Epithelial cell of proximal tubule (primary cell): ENCODE results near the gene C1QTNF6. TPM values are rescaled to one million over a fixed set of nuclear protein-coding genes. Genes with fewer than 3 reads are reported as not detected.

Experiments used
- DNase-seq: peaks from one replicate; pipeline ENCODE4 v3.0.0-alpha.2; 2011; ENCODE audit warnings: low read depth
- H3K4me3 ChIP-seq: 2 replicates; pipeline ENCODE4 v1.5.1; 2011; ENCODE audit warnings: low read depth, mild to moderate bottlenecking, low read length
- CTCF ChIP-seq: conservative IDR thresholded peaks from 2 replicates; pipeline ENCODE4 v1.5.1; 2012; ENCODE audit warnings: low read depth, mild to moderate bottlenecking, low read length
- total RNA-seq: library from RNA; depleted of rRNA; stranded (reverse); fragments of >200 nt; gene quantifications from 2 replicates; pipeline ENCODE4 v1.2.3, GENCODE V29; 2015

C1QTNF6 gene
- total RNA-seq, 1 donor from 2014 or later = 2.1 TPM

GRCh38 chr22:37141476-37141875 lies 46.6 kb downstream of the C1QTNF6 start:
- DNase-seq = no peak
- H3K4me3 ChIP-seq = no peak overlapping the region
- no peak for TF ChIP-seq CTCF

- TF ChIP-seq CTCF = no peak
- H3K4me3 ChIP-seq = no peak overlapping the region
- no peak for DNase-seq
Observed at GRCh38 chr22:37140686-37141323, 47.2 kb downstream of the C1QTNF6 start.

GRCh38 chr22:37139762-37140161 lies 48.3 kb downstream of the C1QTNF6 start:
- no peak for DNase-seq
- TF ChIP-seq CTCF = no peak
- no peak overlapping the region for H3K4me3 ChIP-seq

- TF ChIP-seq CTCF = no peak
Observed at GRCh38 chr22:37138849-37139561, 49.0 kb downstream of the C1QTNF6 start.

GRCh38 chr22:37137903-37138665 lies 50.0 kb downstream of the C1QTNF6 start:
- DNase-seq = no peak
- no peak overlapping the region for H3K4me3 ChIP-seq
- no peak for TF ChIP-seq CTCF

More at GRCh38 chr22:37138849-37139561, 49.0 kb downstream of the C1QTNF6 start:
- no peak for DNase-seq
- H3K4me3 ChIP-seq = no peak overlapping the region

- DNase-seq = no peak
Observed at GRCh38 chr22:37137131-37137530, 50.9 kb downstream of the C1QTNF6 start.

More at GRCh38 chr22:37137131-37137530, 50.9 kb downstream of the C1QTNF6 start:
- H3K4me3 ChIP-seq = no peak overlapping the region
- no peak for TF ChIP-seq CTCF
